HG03432 (cell line): ENCODE data around the gene CD55.
A peak's percentile ranks its signal among the peaks of the same experiment; 100 is the strongest.

ENCODE experiments used
- ATAC-seq: cut with Tn5 transposase; IDR thresholded peaks from one replicate; pipeline ENCODE4 v1.9.1; 2021; ENCODE audit warnings: mild to moderate bottlenecking, moderate library complexity; ENCODE audit not compliant: unreplicated experiment

CD55 gene

DNA sequence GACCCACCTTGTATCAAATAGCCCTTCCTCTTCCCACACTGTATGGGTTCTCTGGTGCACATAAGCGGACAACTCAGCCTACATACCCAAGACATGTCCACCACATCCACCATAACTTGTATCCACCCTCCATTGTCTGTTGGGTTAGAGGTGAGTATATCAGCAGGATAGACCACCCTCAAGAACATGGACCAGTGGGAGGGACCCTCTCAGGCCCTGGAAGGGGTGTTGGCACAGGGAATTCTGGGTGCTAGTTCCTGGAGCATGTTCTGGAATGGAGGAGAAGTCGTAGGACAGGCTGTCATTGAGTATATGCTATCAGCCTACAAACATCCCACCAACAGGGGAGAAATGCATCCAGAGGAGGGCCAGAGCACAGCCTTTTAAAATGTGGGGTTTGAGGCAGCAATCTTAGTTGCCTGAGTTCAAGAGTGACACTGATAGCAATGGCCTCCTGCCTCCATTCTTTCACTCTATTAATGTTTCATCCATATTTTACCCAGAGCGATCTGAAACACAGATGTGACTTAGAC is 7.5 kb downstream of the CD55 start:
- ATAC-seq = no peak

- ATAC-seq = no peak
These were observed 8.0 kb downstream of the CD55 start for GRCh38 chr1:207329469-207329868.

DNA sequence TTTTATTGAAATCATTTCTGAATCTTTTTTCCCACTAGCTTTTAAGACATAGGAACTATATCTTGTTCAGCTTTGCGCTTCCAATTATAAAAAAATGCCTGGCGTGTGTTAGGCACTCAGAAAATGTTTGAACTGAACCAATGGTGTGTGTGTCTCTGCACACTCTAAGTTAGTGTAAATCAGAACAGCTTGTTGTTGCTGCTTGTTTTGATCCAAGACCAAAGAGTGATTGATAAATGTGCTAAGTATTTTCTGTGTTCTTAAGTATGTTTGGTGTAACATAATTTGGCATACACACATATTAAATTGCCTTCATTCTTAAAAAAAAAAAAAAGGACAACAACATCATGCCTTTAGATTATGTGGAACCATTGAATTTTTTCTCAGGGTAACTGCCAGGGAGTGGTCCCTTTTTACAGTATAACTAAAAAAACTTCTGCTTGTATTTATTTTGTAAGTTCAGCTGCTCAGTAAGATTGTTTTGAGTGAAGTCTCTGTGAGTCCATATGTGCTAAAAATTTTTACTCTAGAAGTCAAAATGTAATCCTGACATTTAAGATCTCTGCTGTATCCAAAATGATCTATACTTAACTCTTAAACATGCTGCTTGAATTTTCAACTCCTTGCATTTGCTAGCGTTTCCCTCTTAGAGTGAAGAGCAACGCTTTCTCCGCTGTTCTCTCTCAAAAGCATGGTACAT is 8.7 kb downstream of the CD55 start:
- ATAC-seq = no peak

DNA sequence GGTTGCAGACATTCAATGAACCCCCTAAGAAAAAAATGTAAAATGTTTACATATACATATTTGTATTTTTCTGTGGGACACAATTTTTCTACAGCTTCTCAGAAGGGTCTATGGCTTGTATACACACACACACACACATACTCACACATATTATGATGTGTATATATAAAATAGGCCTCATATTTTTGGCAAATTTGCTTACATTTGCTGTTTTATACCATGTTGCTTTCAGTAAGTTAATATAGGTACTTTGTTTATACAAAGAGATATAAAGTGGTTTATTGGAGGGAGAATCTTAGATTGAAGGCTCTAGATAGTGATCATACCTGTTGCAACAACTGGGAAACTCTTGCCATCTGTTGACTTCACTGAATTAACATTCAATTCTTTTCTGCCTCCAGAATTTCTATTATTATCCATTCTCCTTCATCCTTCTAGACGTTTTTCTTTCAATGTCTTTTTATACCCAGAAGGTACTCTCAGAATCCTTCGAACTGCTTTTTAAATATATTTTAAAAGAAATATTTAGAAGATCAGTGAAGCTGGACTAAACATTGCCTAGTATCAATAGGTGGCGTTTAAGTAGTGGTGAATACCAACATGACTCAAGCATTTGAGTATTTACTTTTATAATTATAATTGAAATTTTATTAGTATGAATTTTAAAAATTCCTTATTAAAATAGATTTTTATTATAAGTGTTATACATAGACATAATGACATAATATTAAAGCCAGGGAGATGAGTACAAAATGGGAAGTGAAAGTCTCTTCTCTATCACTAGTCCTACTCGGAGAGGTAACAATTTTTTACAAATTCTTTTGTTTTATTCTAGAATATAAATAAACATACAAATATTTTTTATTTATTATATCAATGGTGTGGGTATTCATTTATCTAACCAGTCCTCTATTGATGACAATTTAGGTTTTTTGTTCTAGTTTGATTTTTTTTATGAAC is 10.2 kb downstream of the CD55 start:
- ATAC-seq = no peak

GRCh38 chr1:207333009-207333600 is 11.6 kb downstream of the CD55 start:
- ATAC-seq = no peak

- no peak for ATAC-seq
These were observed 12.1 kb downstream of the CD55 start for GRCh38 chr1:207333620-207334019.

DNA sequence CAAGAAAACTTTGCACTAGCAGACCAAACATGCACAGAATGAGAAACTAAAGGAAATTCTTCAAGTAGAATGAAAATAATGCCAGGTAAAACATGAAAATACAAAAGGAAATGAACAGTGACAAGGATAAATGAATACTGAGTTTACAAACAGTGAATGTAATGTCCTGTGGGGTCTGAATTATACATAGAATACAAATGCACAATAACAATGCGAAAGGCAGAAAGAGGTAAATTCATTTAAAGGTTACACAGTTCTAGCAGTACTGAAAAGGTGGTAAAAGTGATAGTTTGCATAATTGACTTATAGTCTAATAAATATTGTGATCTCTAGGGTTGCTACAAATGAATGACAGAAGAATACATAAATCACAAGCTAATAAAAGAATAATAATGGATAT is 12.9 kb downstream of the CD55 start:
- no peak for ATAC-seq

GRCh38 chr1:207335138-207335537 is 13.7 kb downstream of the CD55 start:
- ATAC-seq = no peak

GRCh38 chr1:207335695-207336363 is 14.4 kb downstream of the CD55 start:
- ATAC-seq = peak; percentile 73

GRCh38 chr1:207336559-207337467 is 15.3 kb downstream of the CD55 start:
- ATAC-seq = peak; percentile 73

GRCh38 chr1:207342332-207342731 is 20.9 kb downstream of the CD55 start:
- no peak for ATAC-seq

DNA sequence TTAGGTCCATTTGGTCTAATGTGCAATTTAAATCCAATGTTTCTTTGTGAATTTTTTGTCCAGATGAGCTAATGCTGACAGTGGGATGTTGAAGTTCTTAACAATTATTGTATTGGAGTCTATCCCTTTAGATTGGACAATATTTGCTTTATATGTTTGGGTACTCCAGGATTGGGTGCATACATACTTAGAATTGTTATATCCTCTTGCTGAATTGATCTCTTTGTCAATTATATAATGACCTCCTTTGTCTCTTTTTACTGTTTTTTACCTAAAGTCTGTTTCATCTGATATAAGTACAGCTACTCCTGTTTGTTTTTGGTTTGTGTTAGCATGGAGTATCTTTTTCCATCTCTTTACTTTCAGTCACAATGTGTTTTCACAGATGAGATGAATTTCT is 22.2 kb downstream of the CD55 start:
- no peak for ATAC-seq

- ATAC-seq = no peak
These were observed 22.7 kb downstream of the CD55 start for GRCh38 chr1:207344221-207344620.

DNA sequence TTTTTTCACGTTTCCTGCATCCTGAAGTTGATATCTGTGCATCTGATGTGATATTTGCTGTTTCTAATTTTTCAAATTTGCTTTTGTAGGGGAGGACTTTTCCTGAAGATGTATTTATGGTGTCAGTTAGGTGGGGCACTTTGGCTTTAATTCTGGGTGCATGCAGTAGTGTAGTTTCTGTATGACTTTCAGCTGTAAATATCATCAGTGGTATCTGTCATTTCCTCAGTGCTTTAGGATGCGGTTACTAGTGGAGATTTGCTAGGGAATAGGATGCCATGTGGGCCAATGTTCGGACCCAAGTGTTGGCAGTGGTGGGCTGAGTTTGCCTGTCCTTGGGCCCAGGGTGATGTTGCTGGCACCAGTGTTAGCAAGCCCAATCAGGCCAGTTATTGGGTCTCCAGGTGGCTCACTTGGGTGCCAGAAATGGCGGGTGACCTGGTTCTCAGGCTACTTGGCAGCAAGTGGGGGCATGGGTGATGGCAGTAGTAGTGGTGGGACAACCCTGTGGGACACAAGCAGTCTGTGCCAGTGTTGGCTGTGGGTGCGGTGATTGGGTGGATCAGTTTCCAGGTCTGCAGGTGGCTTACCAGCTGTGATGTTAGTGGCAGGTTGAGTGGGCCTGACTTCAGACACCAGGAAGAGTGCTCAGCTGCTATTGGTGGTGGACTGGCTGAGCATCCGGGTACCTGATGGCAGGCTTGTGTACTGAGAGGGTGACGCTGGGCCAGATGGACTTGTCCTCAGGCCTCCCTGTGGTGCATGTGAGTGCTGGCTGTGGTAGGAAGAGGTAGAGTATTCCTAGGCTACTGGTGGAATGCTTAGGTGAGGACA is 24.4 kb downstream of the CD55 start:
- ATAC-seq = no peak

- no peak for ATAC-seq
These were observed 25.0 kb downstream of the CD55 start for GRCh38 chr1:207346513-207346912.

- no peak for ATAC-seq
These were observed 28.5 kb downstream of the CD55 start for GRCh38 chr1:207349979-207350378.

DNA sequence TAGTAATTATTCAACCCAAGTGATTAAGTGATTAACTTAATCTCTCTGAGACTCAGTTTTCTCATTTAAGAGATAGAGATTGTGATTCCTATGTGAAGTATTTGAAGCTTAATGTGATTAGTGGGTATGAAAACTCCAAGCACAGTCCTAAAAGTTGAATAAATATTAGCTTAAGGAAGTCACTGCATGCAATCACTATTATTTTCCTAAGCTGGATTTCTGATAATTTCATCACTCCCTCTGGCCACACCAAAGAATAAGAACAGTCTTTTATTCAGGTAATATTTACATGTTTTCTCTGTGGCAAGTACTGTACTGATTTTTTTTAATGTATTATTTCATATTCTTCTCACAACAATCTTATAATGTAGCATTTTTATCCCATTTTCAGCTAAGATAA is 31.1 kb downstream of the CD55 start:
- no peak for ATAC-seq

DNA sequence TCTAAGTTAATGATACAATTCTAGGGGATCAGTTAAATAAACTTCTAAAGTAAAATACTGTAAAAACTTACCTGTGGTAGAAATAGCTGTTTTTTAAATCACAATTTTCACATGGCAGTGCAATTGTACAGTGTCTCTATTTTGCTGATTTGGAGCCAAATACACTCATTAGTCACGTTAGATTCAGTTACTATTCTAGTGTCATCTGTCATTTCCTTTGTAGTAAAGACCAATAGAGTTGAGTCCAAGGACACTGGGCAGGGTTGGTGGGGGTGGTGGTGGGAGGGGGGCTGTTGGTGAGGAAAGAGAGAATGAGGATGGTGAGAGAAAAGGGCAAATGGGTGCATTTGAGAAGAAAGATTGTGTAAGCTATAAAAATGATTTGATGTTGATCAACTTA is 33.6 kb downstream of the CD55 start:
- peak; percentile 65 for ATAC-seq
